ENCODE results near the gene MED29. TPM values are rescaled to one million over a fixed set of nuclear protein-coding genes. Genes with fewer than 3 reads are reported as not detected.

Gene MED29
- total RNA-seq, 1 experiment from 2014 or later = 42.9 TPM

GRCh38 chr19:39341719-39342604, 49.2 kb upstream of the MED29 start, which contains the start of gene SAMD4B:
Gene SAMD4B, plus strand, starts transcription at chr19:39342421. Its CDS starts 14,473 bp downstream, at chr19:39356894.
- H3K9me3 Mint-ChIP-seq = no peaks in the 10 kb centered on the region
- peaks cover 8% of the 10 kb centered on the region for H3K36me3 Mint-ChIP-seq
- peak within 1 kb of the TSS; percentile 87 for H3K27ac Mint-ChIP-seq
- peak within 1 kb of the TSS; percentile 94 for H3K4me3 Mint-ChIP-seq
- peak; percentile 96 for ATAC-seq
- ChIA-PET CTCF (interaction anchor here (0.6 to 2.4 kb wide), 27 partner anchors 9 to 366 kb away, joined by 3 to 13 read pairs (median 6); partner anchors contain the start of genes MED29, PAF1 and RPS16), POLR2A (interaction anchor here (0.5 to 1.4 kb wide), 3 partner anchors 49 to 170 kb away, joined by 3 to 5 read pairs (median 4); partner anchors contain the start of genes MED29, PAF1 and RPS16)
- peak; percentile 99 for DNase-seq (ENCODE audit: low spot score)
- H3K4me1 Mint-ChIP-seq = peaks cover 24% of the 10 kb centered on the region
- peaks cover 13% of the 10 kb centered on the region for H3K27me3 Mint-ChIP-seq (ENCODE audit: low read depth)
- TF ChIP-seq PRRX2 (CRISPR knock-in tag; IDR thresholded peaks at IDR 0.05) (no peak), TEAD4 (CRISPR knock-in tag; IDR thresholded peaks at IDR 0.05) (0 out of 2 replicates have a peak, but pooled peaks have one; percentile 15), NFATC4 (CRISPR knock-in tag; IDR thresholded peaks at IDR 0.05) (no peak), ETV6 (CRISPR knock-in tag; IDR thresholded peaks at IDR 0.05) (peak; percentile 60; the same call in 1 of the 2 replicates), E2F5 (CRISPR knock-in tag; IDR thresholded peaks at IDR 0.05) (no peak), TEAD1 (CRISPR knock-in tag; IDR thresholded peaks at IDR 0.05) (peak; percentile 67), NFYB (CRISPR knock-in tag; conservative IDR thresholded peaks at IDR 0.05; ENCODE audit: low read depth) (peak; percentile 93), JUN (CRISPR knock-in tag; IDR thresholded peaks at IDR 0.05) (no peak), E2F1 (CRISPR knock-in tag; IDR thresholded peaks at IDR 0.05) (no peak), GRHL2 (CRISPR knock-in tag; IDR thresholded peaks at IDR 0.05; ENCODE audit: insufficient replicate concordance, severe bottlenecking) (no peak), SP1 (CRISPR knock-in tag; conservative IDR thresholded peaks at IDR 0.05) (peak; percentile 97), CTCF (IDR thresholded peaks at IDR 0.05) (peak; percentile 41), SMAD3 (CRISPR knock-in tag; IDR thresholded peaks at IDR 0.05; ENCODE audit: borderline replicate concordance) (no peak), CDX4 (CRISPR knock-in tag; IDR thresholded peaks at IDR 0.05; ENCODE audit: borderline replicate concordance) (no peak), ARID4B (CRISPR knock-in tag; IDR thresholded peaks at IDR 0.05; ENCODE audit: borderline replicate concordance) (peak; percentile 66; the same call in 1 of the 2 replicates), FOXK1 (CRISPR knock-in tag; IDR thresholded peaks at IDR 0.05) (peak; percentile 72; the same call in 1 of the 2 replicates), NFE2L1 (CRISPR knock-in tag; IDR thresholded peaks at IDR 0.05) (no peak; the same call in 1 of the 2 replicates), CREB1 (CRISPR knock-in tag; IDR thresholded peaks at IDR 0.05) (0 out of 2 replicates have a peak, but pooled peaks have one; percentile 24), HMGXB4 (CRISPR knock-in tag; IDR thresholded peaks at IDR 0.05) (0 out of 2 replicates have a peak, but pooled peaks have one; percentile 76), MAX (CRISPR knock-in tag; IDR thresholded peaks at IDR 0.05) (peak; percentile 72), RELA (CRISPR knock-in tag; IDR thresholded peaks at IDR 0.05; ENCODE audit: borderline replicate concordance) (no peak), GABPB1 (CRISPR knock-in tag; IDR thresholded peaks at IDR 0.05) (peak; percentile 59), USF1 (CRISPR knock-in tag; IDR thresholded peaks at IDR 0.05) (peak; percentile 15; the same call in 1 of the 2 replicates)

Data from WTC11 (cell line).